A673 (cell line): ENCODE measurements around the gene COMMD10.
A peak's percentile ranks its signal among the peaks of the same experiment; 100 is the strongest.

Experiments
- EZH2 ChIP-seq: fragments of 200-600 bp; sonication (generic); IDR thresholded peaks from 2 replicates; pipeline ENCODE4 v1.6.1; 2017; ENCODE audit warnings: borderline replicate concordance, low read depth, mild to moderate bottlenecking, mixed read lengths, antibody characterized with exemption, low read length; ENCODE audit not compliant: poor library complexity, severe bottlenecking
- TF ChIP-seq, protein P1 (sequence below): fragments of 300-800, 200-600 bp; sonication (generic); conservative IDR thresholded peaks from 2 replicates; pipeline ENCODE4 v1.5.1; 2017; ENCODE audit warnings: low read depth, mild to moderate bottlenecking, antibody characterized with exemption, low read length, moderate library complexity, mixed read lengths

DNA sequence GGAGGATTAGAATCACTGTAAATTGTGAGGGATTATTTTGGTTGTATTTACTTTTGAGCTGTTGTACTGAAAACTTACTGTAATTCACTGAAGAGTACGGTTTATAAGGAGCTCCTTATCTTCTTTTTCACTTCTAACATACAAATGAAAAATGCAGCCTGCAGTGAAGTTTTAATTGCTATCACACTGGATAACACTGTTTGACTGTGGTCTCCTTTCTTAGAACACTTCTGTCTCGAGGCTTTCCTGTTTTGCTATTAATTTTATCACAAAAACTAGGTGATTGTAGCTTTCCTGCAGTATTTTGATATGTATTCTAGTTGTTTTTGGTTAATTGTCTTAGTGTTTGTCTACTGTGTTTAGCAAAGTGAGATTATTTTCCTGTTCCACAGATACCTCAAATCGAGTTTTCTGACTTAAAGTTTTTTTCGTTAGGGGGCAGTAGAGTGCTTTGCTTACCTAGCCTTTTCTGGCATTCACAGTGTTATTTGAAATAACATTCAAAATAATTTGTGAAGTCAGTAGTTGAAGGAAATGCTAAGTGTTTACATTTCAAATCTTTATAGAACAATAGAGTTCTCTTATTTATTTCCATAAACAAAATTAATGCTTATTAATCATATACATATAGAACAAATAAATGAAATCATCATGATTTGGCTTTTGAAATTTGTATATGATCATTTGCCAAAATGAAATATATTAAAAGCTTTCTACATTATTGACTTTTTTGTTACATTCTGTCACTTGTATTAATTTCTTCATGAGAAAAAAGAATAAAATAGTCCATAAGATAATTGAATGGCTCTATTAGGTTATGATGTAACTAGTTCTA is 52.9 kb downstream of the COMMD10 start:
- TF ChIP-seq, protein P1, sequence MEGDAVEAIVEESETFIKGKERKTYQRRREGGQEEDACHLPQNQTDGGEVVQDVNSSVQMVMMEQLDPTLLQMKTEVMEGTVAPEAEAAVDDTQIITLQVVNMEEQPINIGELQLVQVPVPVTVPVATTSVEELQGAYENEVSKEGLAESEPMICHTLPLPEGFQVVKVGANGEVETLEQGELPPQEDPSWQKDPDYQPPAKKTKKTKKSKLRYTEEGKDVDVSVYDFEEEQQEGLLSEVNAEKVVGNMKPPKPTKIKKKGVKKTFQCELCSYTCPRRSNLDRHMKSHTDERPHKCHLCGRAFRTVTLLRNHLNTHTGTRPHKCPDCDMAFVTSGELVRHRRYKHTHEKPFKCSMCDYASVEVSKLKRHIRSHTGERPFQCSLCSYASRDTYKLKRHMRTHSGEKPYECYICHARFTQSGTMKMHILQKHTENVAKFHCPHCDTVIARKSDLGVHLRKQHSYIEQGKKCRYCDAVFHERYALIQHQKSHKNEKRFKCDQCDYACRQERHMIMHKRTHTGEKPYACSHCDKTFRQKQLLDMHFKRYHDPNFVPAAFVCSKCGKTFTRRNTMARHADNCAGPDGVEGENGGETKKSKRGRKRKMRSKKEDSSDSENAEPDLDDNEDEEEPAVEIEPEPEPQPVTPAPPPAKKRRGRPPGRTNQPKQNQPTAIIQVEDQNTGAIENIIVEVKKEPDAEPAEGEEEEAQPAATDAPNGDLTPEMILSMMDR, result peak; percentile 79
- TF ChIP-seq EZH2, result no peak
